Neuron (in vitro differentiated cells): Measurements from ENCODE around the gene SUGP1.
A peak's percentile ranks its signal among the peaks of the same experiment; 100 is the strongest.
"Not testable (repeated sequence)": the region's sequence is repeated elsewhere in the genome, so short reads cannot be mapped to it uniquely, and the experiment has no call there.

Experiments
- H2AFZ ChIP-seq: one replicate; pipeline ENCODE4 v1.6.1; 2013; ENCODE audit warnings: low read depth, mild to moderate bottlenecking, inconsistent platforms, low read length, moderate library complexity
- H3K27me3 ChIP-seq: one replicate; pipeline ENCODE4 v1.6.1; 2013; ENCODE audit warnings: low read length; ENCODE audit not compliant: insufficient read depth
- H3K36me3 ChIP-seq: one replicate; pipeline ENCODE4 v1.6.1; 2013; ENCODE audit warnings: low read length; ENCODE audit not compliant: insufficient read depth
- H3K4me1 ChIP-seq: one replicate; pipeline ENCODE4 v1.6.1; 2013; ENCODE audit warnings: low read length; ENCODE audit not compliant: insufficient read depth
- H3K4me3 ChIP-seq: 2 replicates; pipeline ENCODE4 v1.5.1; 2013; ENCODE audit warnings: mild to moderate bottlenecking, low read length, moderate library complexity
- H3K9me3 ChIP-seq: one replicate; pipeline ENCODE4 v1.6.1; 2013; ENCODE audit warnings: low read length

Gene SUGP1

GRCh38 chr19:19320361-19321140, at the start of gene SUGP1, which contains the start of gene MAU2:
TSS of gene SUGP1 (minus strand) at chr19:19320509. CDS start at chr19:19320496, 13 bp downstream.
TSS of gene MAU2 (plus strand) at chr19:19320829. CDS start at chr19:19320860, 31 bp downstream.
- Histone ChIP-seq H3K4me3 (peak within 1 kb of the TSS; percentile 66), H3K36me3 (peaks cover 37% of the 10 kb centered on the region), H3K4me1 (peaks cover 14% of the 10 kb centered on the region), H3K27me3 (no peaks in the 10 kb centered on the region), H3K9me3 (no peaks in the 10 kb centered on the region), H2AFZ (peak within 1 kb of the TSS; percentile 59)

GRCh38 chr19:19368087-19368486, 47.8 kb upstream of the SUGP1 start:
- Histone ChIP-seq H3K36me3 (no peaks in the 10 kb centered on the region), H3K27me3 (no peaks in the 10 kb centered on the region), H3K4me3 (no peak overlapping the region), H2AFZ (no peak overlapping the region), H3K4me1 (no peaks in the 10 kb centered on the region), H3K9me3 (no peaks in the 10 kb centered on the region)

- H3K36me3 ChIP-seq = no peaks in the 10 kb centered on the region
Observed at GRCh38 chr19:19366434-19367396, 46.4 kb upstream of the SUGP1 start.

GRCh38 chr19:19362075-19362474, 41.8 kb upstream of the SUGP1 start:
- H3K9me3 ChIP-seq = no peaks in the 10 kb centered on the region
- H3K4me1 ChIP-seq = no peaks in the 10 kb centered on the region
- H2AFZ ChIP-seq = no peak overlapping the region
- no peaks in the 10 kb centered on the region for H3K27me3 ChIP-seq
- H3K36me3 ChIP-seq = peaks cover 7% of the 10 kb centered on the region
- H3K4me3 ChIP-seq = no peak overlapping the region

More at GRCh38 chr19:19366434-19367396, 46.4 kb upstream of the SUGP1 start:
- peak overlapping the region; percentile 38 for H2AFZ ChIP-seq
- H3K4me1 ChIP-seq = no peaks in the 10 kb centered on the region
- H3K4me3 ChIP-seq = no peak overlapping the region
- H3K9me3 ChIP-seq = no peaks in the 10 kb centered on the region
- H3K27me3 ChIP-seq = no peaks in the 10 kb centered on the region

- H3K4me1 ChIP-seq = no peaks in the 10 kb centered on the region
- no peaks in the 10 kb centered on the region for H3K9me3 ChIP-seq
- no peaks in the 10 kb centered on the region for H3K27me3 ChIP-seq
- H3K4me3 ChIP-seq = no peak overlapping the region
- peaks cover 16% of the 10 kb centered on the region for H3K36me3 ChIP-seq
- no peak overlapping the region for H2AFZ ChIP-seq
Observed at GRCh38 chr19:19361075-19361594, 40.8 kb upstream of the SUGP1 start.

- H3K36me3 ChIP-seq = peaks cover 56% of the 10 kb centered on the region
- H3K4me3 ChIP-seq = no peak overlapping the region
- no peaks in the 10 kb centered on the region for H3K27me3 ChIP-seq
- H3K9me3 ChIP-seq = no peaks in the 10 kb centered on the region
- H3K4me1 ChIP-seq = no peaks in the 10 kb centered on the region
- H2AFZ ChIP-seq = no peak overlapping the region
Observed at GRCh38 chr19:19356901-19357566, 36.7 kb upstream of the SUGP1 start.

- no peaks in the 10 kb centered on the region for H3K9me3 ChIP-seq
- H3K4me3 ChIP-seq = no peak overlapping the region
- H3K36me3 ChIP-seq = peaks cover 60% of the 10 kb centered on the region
- no peaks in the 10 kb centered on the region for H3K27me3 ChIP-seq
- no peaks in the 10 kb centered on the region for H3K4me1 ChIP-seq
- no peak overlapping the region for H2AFZ ChIP-seq
Observed at GRCh38 chr19:19356500-19356899, 36.2 kb upstream of the SUGP1 start.

GRCh38 chr19:19355606-19356139, 35.4 kb upstream of the SUGP1 start:
- no peaks in the 10 kb centered on the region for H3K9me3 ChIP-seq
- no peak overlapping the region for H2AFZ ChIP-seq
- H3K4me3 ChIP-seq = no peak overlapping the region
- H3K27me3 ChIP-seq = no peaks in the 10 kb centered on the region
- H3K4me1 ChIP-seq = no peaks in the 10 kb centered on the region
- peaks cover 60% of the 10 kb centered on the region for H3K36me3 ChIP-seq

GRCh38 chr19:19354932-19355331, 34.6 kb upstream of the SUGP1 start:
- Histone ChIP-seq H3K36me3 (peaks cover 60% of the 10 kb centered on the region), H3K9me3 (no peaks in the 10 kb centered on the region), H3K27me3 (no peaks in the 10 kb centered on the region), H3K4me1 (no peaks in the 10 kb centered on the region), H2AFZ (no peak overlapping the region), H3K4me3 (no peak overlapping the region)

GRCh38 chr19:19354007-19354406, 33.7 kb upstream of the SUGP1 start:
- peaks cover 67% of the 10 kb centered on the region for H3K36me3 ChIP-seq
- H3K9me3 ChIP-seq = no peaks in the 10 kb centered on the region
- H3K4me3 ChIP-seq = no peak overlapping the region
- no peaks in the 10 kb centered on the region for H3K27me3 ChIP-seq
- H2AFZ ChIP-seq = no peak overlapping the region
- no peaks in the 10 kb centered on the region for H3K4me1 ChIP-seq

- H3K9me3 ChIP-seq = no peaks in the 10 kb centered on the region
- peaks cover 75% of the 10 kb centered on the region for H3K36me3 ChIP-seq
- no peak overlapping the region for H3K4me3 ChIP-seq
- H2AFZ ChIP-seq = no peak overlapping the region
- no peaks in the 10 kb centered on the region for H3K27me3 ChIP-seq
- no peaks in the 10 kb centered on the region for H3K4me1 ChIP-seq
Observed at GRCh38 chr19:19352823-19353222, 32.5 kb upstream of the SUGP1 start.

- H2AFZ ChIP-seq, H3K4me1 ChIP-seq, H3K27me3 ChIP-seq, H3K4me3 ChIP-seq, H3K9me3 ChIP-seq: not testable (repeated sequence)
- H3K36me3 ChIP-seq = peaks cover 78% of the 10 kb centered on the region
Observed at GRCh38 chr19:19350756-19351155, 30.4 kb upstream of the SUGP1 start.
